NT2/D1 (cell line): ENCODE measurements around the gene MICALL2.

Experiments used
- DNase-seq: peaks from one replicate; pipeline ENCODE4 v3.0.0-alpha.2; 2011; ENCODE audit warnings: low read depth, low spot score
- H3K27me3 ChIP-seq: 2 replicates; pipeline ENCODE4 v1.6.0; 2011; ENCODE audit warnings: mild to moderate bottlenecking; ENCODE audit not compliant: insufficient read length, insufficient read depth
- H3K36me3 ChIP-seq: 2 replicates; pipeline ENCODE4 v1.6.1; 2011; ENCODE audit warnings: mild to moderate bottlenecking, low read length, mixed read lengths; ENCODE audit not compliant: insufficient read depth, insufficient read length
- H3K4me1 ChIP-seq: 2 replicates; pipeline ENCODE4 v1.5.1; 2011; ENCODE audit not compliant: insufficient read depth, insufficient read length
- H3K4me3 ChIP-seq: 2 replicates; pipeline ENCODE4 v1.5.1; 2011; ENCODE audit warnings: low read depth; ENCODE audit not compliant: insufficient read length
- H3K9ac ChIP-seq: 2 replicates; pipeline ENCODE4 v1.6.0; 2011; ENCODE audit warnings: low read depth; ENCODE audit not compliant: insufficient read length
- H3K9me3 ChIP-seq: 2 replicates; pipeline ENCODE4 v1.5.1; 2011; ENCODE audit warnings: mild to moderate bottlenecking, low read length; ENCODE audit not compliant: insufficient read depth
- SUZ12 ChIP-seq: IDR thresholded peaks from 2 replicates; pipeline ENCODE4 v1.6.1; 2011; ENCODE audit not compliant: insufficient read length, insufficient read depth; ENCODE audit errors: extremely low read depth
- YY1 ChIP-seq: IDR thresholded peaks from 2 replicates; pipeline ENCODE4 v1.6.1; 2011; ENCODE audit not compliant: insufficient read length, insufficient read depth
- ZNF274 ChIP-seq: IDR thresholded peaks from 2 replicates; pipeline ENCODE4 v1.6.1; 2011; ENCODE audit warnings: mild to moderate bottlenecking, low read depth, low read length

Gene MICALL2

DNA sequence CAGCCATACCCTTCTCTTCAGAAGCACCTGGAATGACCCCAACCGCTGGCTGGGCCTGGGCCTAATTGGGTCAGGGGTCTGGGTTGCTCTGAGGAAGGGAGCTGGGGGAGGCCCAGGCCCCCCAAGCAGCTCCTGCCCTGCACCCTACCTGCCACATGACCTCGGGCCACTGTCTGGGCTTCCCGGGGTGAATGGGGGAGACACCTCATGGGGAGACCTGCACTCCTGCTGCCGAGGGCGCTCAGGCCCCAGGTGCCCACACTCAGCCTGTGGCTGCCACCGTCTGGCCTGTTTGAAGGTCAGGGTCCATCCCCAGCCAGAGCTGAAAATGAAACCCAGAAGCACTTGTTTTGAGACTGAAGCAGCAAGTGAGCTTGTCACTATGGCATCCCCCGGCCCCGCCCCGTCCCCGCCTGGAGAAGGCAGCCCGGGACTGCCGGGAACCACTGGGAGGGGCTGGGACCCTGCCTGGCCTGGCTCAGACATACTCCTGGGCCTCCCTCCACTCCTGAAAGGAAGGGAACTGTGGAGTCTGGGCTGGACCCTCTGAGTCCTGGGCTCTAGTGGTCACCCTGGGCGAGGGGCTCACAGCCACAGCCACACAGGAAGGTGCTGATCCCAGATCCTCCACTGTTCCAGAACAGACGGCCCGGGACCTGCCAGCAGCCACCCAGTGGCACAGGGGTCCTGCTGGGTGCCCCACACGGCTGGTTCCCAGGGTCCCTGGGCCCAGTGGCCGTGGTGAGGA, 7.4 kb upstream of the MICALL2 start:
- DNase-seq, result peak; percentile 58
- Histone ChIP-seq H3K4me3 (no peak overlapping the region), H3K4me1 (peaks cover 31% of the 10 kb centered on the region), H3K27me3 (no peaks in the 10 kb centered on the region), H3K36me3 (peaks cover 40% of the 10 kb centered on the region), H3K9ac (peak overlapping the region; percentile 69), H3K9me3 (no peaks in the 10 kb centered on the region)
- TF ChIP-seq SUZ12, result no peak
- TF ChIP-seq ZNF274, result no peak
- TF ChIP-seq YY1, result no peak

DNA sequence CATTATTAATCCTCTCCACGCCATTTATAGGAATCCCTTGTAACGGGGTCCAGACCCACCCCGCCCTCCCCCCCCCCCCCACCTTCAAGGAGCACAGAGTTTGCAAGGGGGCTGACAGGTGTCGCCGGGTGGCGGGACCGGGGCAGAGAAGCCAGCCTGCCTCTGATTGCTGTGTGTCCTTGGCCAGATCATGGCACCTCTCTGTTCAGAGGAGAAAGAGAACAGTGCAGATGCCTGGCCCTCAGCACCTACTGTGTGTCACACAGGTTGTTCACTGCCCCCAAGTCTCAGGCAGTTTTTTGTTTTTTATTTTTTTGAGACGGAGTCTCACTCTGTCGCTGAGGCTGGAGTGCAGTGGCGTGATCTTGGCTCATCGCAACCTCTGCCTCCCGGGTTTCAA, 5.4 kb upstream of the MICALL2 start:
- H3K9ac ChIP-seq, result no peak overlapping the region
- DNase-seq, result no peak
- H3K36me3 ChIP-seq, result peaks cover 20% of the 10 kb centered on the region
- no peak overlapping the region for H3K4me3 ChIP-seq
- no peak for TF ChIP-seq SUZ12
- TF ChIP-seq ZNF274, result no peak
- TF ChIP-seq YY1, result no peak
- H3K4me1 ChIP-seq, result peaks cover 41% of the 10 kb centered on the region
- H3K27me3 ChIP-seq, result no peaks in the 10 kb centered on the region
- H3K9me3 ChIP-seq, result no peaks in the 10 kb centered on the region

DNA sequence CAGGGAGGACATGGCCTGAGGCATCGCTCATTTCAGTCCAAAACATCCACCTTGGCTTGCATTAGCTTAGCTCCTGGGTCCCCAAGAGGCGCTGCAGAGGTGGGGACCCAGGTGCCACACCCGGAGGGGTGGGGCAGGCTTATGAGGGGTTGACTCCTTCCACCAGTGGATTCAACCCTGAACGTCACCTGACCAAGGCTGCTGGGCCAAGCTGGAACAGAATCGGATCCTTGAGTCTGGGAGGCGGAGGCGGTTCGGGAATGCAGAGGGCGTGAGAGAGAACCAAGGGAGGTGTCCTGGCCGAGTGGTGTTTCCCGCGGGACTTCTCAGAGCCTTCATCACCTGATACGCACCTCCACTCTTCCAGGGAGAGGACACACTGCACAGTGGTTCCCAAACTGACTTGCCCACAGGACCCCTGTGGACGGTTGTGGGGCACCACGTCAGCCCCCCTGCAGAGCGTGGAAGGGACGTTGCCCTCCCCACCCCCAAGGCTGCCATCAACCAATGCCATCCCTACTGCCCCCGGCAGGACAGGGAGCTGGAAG, 4.5 kb upstream of the MICALL2 start:
- Histone ChIP-seq H3K36me3 (peaks cover 11% of the 10 kb centered on the region), H3K4me3 (no peak overlapping the region), H3K9ac (no peak overlapping the region), H3K4me1 (peaks cover 39% of the 10 kb centered on the region), H3K27me3 (no peaks in the 10 kb centered on the region), H3K9me3 (no peaks in the 10 kb centered on the region)
- TF ChIP-seq SUZ12, result no peak
- no peak for DNase-seq

DNA sequence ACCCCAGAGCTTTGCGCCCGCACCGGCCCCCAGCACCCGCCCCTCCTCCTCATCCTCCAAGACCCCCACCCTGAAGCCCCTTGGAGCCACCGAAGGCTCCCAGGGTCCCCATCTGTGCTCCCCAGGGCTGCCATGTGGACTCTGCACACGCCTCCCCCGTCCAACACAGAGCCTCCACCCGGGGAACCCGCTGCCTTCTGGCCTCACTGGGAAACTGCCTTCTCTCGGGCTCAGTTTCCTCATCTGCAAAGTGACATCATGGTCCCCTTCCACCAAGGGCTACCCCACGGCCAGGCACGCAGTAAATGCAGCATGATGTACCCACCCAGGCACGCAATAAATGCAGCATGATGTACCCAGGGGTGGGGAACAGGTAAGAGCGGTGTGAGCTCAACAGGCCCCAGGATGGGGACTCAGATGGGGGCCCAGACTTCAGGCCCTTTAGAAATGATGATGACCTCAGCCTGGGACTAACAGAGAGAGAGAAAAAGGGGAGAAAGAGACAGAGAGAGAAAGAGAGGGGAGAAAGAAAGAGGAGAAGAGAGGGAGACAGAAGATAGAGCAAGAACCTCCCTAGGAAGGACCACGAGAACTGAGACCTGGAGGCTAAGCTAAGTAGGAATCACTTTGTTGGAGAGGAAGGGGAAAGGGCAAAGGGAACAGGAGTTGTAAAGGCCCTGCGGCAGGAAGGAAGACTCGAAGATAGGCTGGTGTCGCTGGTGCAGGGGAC, 2.5 kb upstream of the MICALL2 start:
- no peak for DNase-seq
- H3K4me1 ChIP-seq, result peaks cover 49% of the 10 kb centered on the region
- TF ChIP-seq YY1, result no peak
- no peak for TF ChIP-seq SUZ12
- TF ChIP-seq ZNF274, result no peak
- no peaks in the 10 kb centered on the region for H3K27me3 ChIP-seq
- H3K9ac ChIP-seq, result peak overlapping the region; percentile 37
- H3K9me3 ChIP-seq, result no peaks in the 10 kb centered on the region
- H3K36me3 ChIP-seq, result no peaks in the 10 kb centered on the region
- no peak overlapping the region for H3K4me3 ChIP-seq

DNA sequence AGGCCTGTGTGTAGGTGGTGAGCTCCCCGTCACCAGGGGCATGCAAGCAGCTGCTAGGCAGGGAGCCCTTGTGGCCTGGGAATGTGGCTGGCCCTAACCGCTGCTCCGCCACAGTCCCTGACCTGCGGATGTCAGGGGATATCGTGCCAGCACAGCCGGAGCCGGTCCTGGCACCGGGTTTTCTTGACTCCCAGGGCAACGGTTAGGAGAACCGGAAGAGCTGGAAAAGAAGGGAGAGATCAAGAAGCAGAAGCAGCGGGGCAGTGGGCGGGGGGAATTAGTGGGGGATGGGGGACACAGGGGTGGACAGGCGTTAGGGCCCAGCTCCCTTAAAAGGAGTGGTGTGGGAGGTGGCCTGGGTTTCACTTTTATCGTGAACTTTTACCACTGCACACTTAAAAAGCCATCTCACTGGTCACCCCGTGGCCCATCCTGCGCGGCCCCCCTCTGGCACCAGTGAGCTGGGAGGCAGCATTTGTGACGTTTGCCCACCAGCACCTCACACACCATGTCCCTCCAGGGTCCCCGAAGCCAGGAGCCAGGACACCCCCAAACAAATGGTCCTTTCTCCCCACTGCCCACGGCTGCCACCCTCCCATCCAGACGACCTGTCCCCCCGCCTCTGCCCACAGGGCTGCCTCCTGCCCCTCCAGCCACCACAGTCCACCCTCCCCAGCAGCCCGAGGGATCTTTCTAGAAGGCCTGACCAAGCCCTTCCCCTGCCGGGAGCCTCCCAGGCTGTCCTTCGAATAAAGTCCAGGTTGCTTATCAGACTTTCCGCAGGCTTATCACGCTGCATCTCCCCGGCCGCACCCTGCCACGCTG, 1.8 kb upstream of the MICALL2 start:
- Histone ChIP-seq H3K36me3 (no peaks in the 10 kb centered on the region), H3K27me3 (no peaks in the 10 kb centered on the region), H3K9me3 (no peaks in the 10 kb centered on the region), H3K4me3 (no peak overlapping the region), H3K9ac (peak overlapping the region; percentile 63), H3K4me1 (peaks cover 44% of the 10 kb centered on the region)
- TF ChIP-seq YY1, result no peak
- TF ChIP-seq SUZ12, result no peak
- TF ChIP-seq ZNF274, result no peak
- DNase-seq, result no peak

DNA sequence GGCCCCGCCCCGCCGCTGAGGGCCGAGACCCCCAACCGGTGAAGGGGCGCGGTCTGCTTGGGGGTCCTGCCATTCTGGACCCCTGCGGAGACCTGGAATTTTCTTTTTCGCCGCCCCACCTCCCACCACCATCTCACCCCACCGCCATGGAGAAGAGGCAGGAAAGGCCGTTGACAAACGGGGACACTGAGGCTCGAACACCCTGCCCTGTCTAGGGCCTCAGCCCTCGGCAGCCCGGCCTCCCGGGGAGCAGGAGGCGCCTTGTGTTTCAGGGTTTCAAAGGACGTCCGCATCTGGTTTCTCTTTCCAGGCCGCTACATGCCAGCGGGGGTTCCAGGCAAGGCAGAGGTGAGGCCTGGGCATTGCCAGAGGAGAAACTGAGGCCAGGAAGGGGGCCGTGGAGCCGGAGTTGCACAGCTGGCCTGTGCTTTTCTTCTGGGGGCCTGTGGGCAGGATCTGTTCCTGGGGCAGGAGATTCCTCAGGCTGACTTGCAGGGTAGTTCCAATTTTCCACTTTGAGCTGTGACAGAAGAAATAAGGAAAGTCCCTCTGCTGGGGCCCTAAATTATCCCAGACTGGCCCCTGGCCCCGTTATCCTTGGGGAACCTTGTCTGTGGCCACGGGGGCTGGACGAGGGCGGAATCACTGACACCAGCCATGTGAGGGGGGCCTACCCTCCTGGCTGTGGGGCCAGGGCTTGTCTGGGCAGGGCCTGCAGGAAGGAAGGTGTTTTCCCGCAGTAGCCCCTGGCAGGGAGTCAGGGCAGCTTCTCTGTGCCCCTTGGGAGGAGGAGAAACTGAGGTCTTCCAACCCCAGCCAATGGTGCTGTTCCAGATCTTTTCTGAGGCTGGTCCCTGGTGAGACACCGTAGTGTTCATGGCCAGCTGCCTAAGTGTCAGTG, 900 bp upstream of the MICALL2 start:
- Histone ChIP-seq H3K4me1 (peaks cover 45% of the 10 kb centered on the region), H3K4me3 (no peak overlapping the region)

More for the DNA sequence above, 900 bp upstream of the MICALL2 start:
- no peak for TF ChIP-seq YY1
- no peak for TF ChIP-seq SUZ12
- TF ChIP-seq ZNF274, result no peak
- Histone ChIP-seq H3K9me3 (no peaks in the 10 kb centered on the region), H3K36me3 (peaks cover under 1% of the 10 kb centered on the region), H3K9ac (peak overlapping the region; percentile 13), H3K27me3 (no peaks in the 10 kb centered on the region)
- DNase-seq, result no peak
